Adrenal gland (tissue), 12 donors: ENCODE data around the gene AHSP. TPM values are rescaled to one million over a fixed set of nuclear protein-coding genes. Genes with fewer than 3 reads are reported as not detected.
A peak's percentile ranks its signal among the peaks of the same experiment; 100 is the strongest.

ENCODE experiments used
- DNase-seq, 7 donors: peaks; one replicate each; pipeline ENCODE4 v3.0.0-alpha.2; 2019 to 2020
- H3K27ac ChIP-seq, 5 donors: fragments of 200-600 bp; sonication (generic) in 4 of 5; 1 replicate in 3 of 5; 2 replicates in 2 of 5; pipeline versions ENCODE4 v1.5.1 to v1.8.0; 2016 to 2020; ENCODE audit warnings: mild to moderate bottlenecking in 1 of 5
- H3K27me3 ChIP-seq: fragments of 200-600 bp; 2 replicates; pipeline ENCODE4 v1.8.0; 2021
- H3K36me3 ChIP-seq, 2 donors: fragments of 200-600 bp; replicated peaks in 1 of 2; 1 replicate in 1 of 2; 2 replicates in 1 of 2; pipeline versions ENCODE4 v1.5.1 to v1.8.0; 2018 to 2022
- H3K4me1 ChIP-seq, 2 donors: fragments of 200-600 bp; replicated peaks in 1 of 2; 1 replicate in 1 of 2; 2 replicates in 1 of 2; pipeline versions ENCODE4 v1.5.1 to v1.8.0; 2018 to 2021
- H3K4me3 ChIP-seq, 4 donors: fragments of 200-600 bp; sonication (generic) in 3 of 4; one replicate each; pipeline ENCODE4 v1.5.1; 2016 to 2018
- H3K9me3 ChIP-seq, 3 donors: fragments of 200-600 bp; sonication (generic) in 1 of 3; replicated peaks in 1 of 3; 1 replicate in 2 of 3; 2 replicates in 1 of 3; pipeline versions ENCODE4 v1.5.1 to v1.8.0; 2016 to 2021
- POLR2A ChIP-seq, 2 donors: fragments of 450-650 bp; IDR thresholded peaks; one replicate each; pipeline ENCODE4 v1.6.1; 2017; ENCODE audit warnings: antibody characterized with exemption in 2 of 2, mild to moderate bottlenecking in 2 of 2, moderate library complexity in 1 of 2
- WGBS, 4 donors: extraction: QIAGEN DNeasy Blood & Tissue Kit in 2 of 4; methylation state at CpG; one replicate each; pipeline versions ENCODE4 v1.1.5 to v1.1.7; 2013 to 2017; 5-methylcytosine and 5-hydroxymethylcytosine counted together
- intact Hi-C, 2 donors: fragments of 100-400 bp; cut with DNase I; formaldehyde crosslinking; loops; one replicate each; pipeline versions ENCODE4 v1.14.1 to v1.15.0; 2022 to 2023
- polyA plus RNA-seq, 3 donors: library from polyadenylated mRNA; stranded (reverse); fragments of 200-250 nt in 2 of 3; fragments of 350-450 nt in 1 of 3; fragmentation: Illumina TruSeq in 1 of 3; extraction: RNeasy Lipid Tissue Mini Kit (QIAGEN cat#74804) in 1 of 3; gene quantifications; one replicate each; pipeline ENCODE4 v1.2.3, GENCODE V29; 2013 to 2014
- total RNA-seq, 9 donors: library from RNA; depleted of rRNA in 4 of 9; stranded (reverse); fragments of >200 nt in 4 of 9; fragments of 120-200 nt in 1 of 9; fragmentation: NEBNext Ultra II Directional in 1 of 9; extraction: Animal tissue kit (Norgen Biotek cat#: 25700) in 1 of 9; gene quantifications; one replicate each; pipeline versions ENCODE4 v1.1.0 to v1.2.4, GENCODE V29; 2013 to 2023
- TF ChIP-seq, protein P1 (sequence below), 6 experiments: fragments of 450-650 bp in 4 of 6; fragments of 200-600 bp in 2 of 6; sonication (generic) in 1 of 6; IDR thresholded peaks; 1 replicate in 5 of 6; 2 replicates in 1 of 6; pipeline versions ENCODE4 v1.5.1 to v1.8.0; 2016 to 2021; ENCODE audit warnings: antibody characterized with exemption in 6 of 6, mild to moderate bottlenecking in 2 of 6, moderate library complexity in 1 of 6
- donor health status: healthy with polysubstance abuse.
- donor health status: Bipolar disorder and iron deficiency.
- donor health status: DM: yes; HTN: yes; CAD: no.
- donor health status: DM: no; HTN: no; CAD: no.
- donor health status: DM: no; HTN: no; CAD: no.
- donor health status: DM: yes; HTN: yes; CAD: no.

The AHSP gene
- total and polyA plus RNA-seq, 12 donors, result 35.0 TPM; not detected in 11

DNA sequence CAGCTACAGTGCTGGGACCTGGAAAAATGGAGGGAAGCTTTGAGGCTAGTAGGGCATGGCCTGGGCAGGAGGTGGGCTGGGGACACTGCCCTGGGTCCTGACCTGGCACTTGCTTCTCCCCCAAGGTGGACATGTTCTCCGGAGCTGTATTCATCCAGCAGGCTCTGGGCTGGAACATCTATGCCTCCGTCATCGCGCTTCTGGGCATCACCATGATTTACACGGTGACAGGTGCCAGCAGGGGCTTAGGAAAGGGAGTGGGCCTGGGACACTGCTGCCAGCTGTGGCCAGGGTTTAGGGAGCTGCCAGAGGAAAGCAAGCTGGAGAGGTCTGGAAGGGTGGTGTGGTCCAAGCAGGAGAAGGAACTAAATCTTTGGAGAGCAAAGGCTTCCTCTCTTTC is 41.7 kb upstream of the AHSP start:
- peaks cover 0 to 6% of the 10 kb centered on the region in 2 donors for H3K36me3 ChIP-seq
- intact Hi-C loops, result loop anchor here in 1 of 2 donors (10.0 kb wide), 1 partner anchor 229 kb away; a partner anchor contains a TSS
- no peak for TF ChIP-seq POLR2A (IDR thresholded peaks at IDR 0.05)
- TF ChIP-seq, protein P1, sequence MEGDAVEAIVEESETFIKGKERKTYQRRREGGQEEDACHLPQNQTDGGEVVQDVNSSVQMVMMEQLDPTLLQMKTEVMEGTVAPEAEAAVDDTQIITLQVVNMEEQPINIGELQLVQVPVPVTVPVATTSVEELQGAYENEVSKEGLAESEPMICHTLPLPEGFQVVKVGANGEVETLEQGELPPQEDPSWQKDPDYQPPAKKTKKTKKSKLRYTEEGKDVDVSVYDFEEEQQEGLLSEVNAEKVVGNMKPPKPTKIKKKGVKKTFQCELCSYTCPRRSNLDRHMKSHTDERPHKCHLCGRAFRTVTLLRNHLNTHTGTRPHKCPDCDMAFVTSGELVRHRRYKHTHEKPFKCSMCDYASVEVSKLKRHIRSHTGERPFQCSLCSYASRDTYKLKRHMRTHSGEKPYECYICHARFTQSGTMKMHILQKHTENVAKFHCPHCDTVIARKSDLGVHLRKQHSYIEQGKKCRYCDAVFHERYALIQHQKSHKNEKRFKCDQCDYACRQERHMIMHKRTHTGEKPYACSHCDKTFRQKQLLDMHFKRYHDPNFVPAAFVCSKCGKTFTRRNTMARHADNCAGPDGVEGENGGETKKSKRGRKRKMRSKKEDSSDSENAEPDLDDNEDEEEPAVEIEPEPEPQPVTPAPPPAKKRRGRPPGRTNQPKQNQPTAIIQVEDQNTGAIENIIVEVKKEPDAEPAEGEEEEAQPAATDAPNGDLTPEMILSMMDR (IDR thresholded peaks at IDR 0.05), result no peak
- WGBS, 4 donors, result 94 to 100% (median 96%) methylated on average over 5 of the region's 5 CpGs
- no peaks in the 10 kb centered on the region for H3K27me3 ChIP-seq
- no peaks in the 10 kb centered on the region for H3K9me3 ChIP-seq
- H3K4me1 ChIP-seq, result peaks cover 8 to 16% of the 10 kb centered on the region in 2 donors
- no peak for DNase-seq
- no peak overlapping the region for H3K27ac ChIP-seq
- no peak overlapping the region for H3K4me3 ChIP-seq

GRCh38 chr16:31487071-31487719 is 40.5 kb upstream of the AHSP start:
- no peaks in the 10 kb centered on the region for H3K27me3 ChIP-seq
- no peak for TF ChIP-seq POLR2A (IDR thresholded peaks at IDR 0.05)
- TF ChIP-seq, protein P1 (IDR thresholded peaks at IDR 0.05), result no peak
- no peak for DNase-seq
- 11 to 21% (median 14%) methylated on average over 18 to 48 of the region's 48 CpGs for WGBS, 4 donors
- H3K9me3 ChIP-seq, result no peaks in the 10 kb centered on the region
- peak overlapping the region in 2 of 4 donors; percentile 36 to 73 for H3K4me3 ChIP-seq
- H3K4me1 ChIP-seq, result peaks cover 8 to 16% of the 10 kb centered on the region in 2 donors
- no peak overlapping the region for H3K27ac ChIP-seq
- H3K36me3 ChIP-seq, result peaks cover 0 to 12% of the 10 kb centered on the region in 2 donors
- intact Hi-C loops, result loop anchor here in 1 of 2 donors (10.0 kb wide), 1 partner anchor 228 kb away; a partner anchor contains a TSS

DNA sequence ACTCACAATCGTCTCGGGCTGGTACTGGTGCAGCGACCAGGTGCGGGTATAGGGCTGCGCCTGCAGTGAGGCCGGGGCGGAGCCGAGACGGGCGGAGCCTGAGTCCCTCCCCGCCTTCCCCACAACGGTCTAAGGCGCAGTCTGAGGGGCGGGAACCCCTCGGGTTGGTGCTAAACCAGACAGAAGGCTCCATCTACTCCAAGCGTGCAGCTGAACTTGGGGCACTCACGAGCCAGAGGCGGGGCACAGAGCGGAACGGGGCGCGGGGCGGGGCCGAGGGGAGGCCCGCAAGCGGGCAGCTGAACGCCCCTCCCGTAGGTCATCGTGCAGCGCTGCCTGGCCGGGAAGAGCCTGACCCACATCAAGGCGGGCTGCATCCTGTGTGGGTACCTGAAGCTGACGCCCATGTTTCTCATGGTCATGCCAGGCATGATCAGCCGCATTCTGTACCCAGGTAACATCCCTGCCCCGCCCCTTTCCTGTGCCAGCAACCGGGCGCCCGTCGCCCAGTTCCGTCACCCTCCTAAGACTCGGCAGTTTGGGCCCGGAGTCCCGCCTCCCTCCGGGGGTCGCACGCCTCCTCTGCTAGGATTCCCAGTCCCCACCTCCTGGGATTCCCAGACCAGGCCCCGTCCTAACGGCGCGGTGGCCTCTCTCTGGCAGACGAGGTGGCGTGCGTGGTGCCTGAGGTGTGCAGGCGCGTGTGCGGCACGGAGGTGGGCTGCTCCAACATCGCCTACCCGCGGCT is 39.8 kb upstream of the AHSP start:
- Histone ChIP-seq H3K9me3 (no peaks in the 10 kb centered on the region), H3K27me3 (no peaks in the 10 kb centered on the region), H3K36me3 (peaks cover 0 to 19% of the 10 kb centered on the region in 2 donors), H3K27ac (no peak overlapping the region), H3K4me3 (peak overlapping the region in 2 of 4 donors; percentile 36 to 73), H3K4me1 (peaks cover 8 to 16% of the 10 kb centered on the region in 2 donors)
- TF ChIP-seq, protein P1 (IDR thresholded peaks at IDR 0.05), result no peak
- no peak for TF ChIP-seq POLR2A (IDR thresholded peaks at IDR 0.05)
- peak in 4 of 7 donors; percentile 38 to 57 (median 48) for DNase-seq
- intact Hi-C loops, result loop anchor here in 1 of 2 donors (10.0 kb wide), 1 partner anchor 227 kb away; a partner anchor contains a TSS
- 1 to 8% (median 1%) methylated on average over 8 to 60 of the region's 60 CpGs; no CpG with 5 or more reads in 1 of the 4 donors for WGBS, 4 donors
